Measurements from ENCODE around the gene ZYG11A. TPM values are rescaled to one million over a fixed set of nuclear protein-coding genes. Genes with fewer than 3 reads are reported as not detected.

Gene ZYG11A
- total RNA-seq, 2 experiments from 2014 or later = 0.11 to 0.16 TPM

DNA sequence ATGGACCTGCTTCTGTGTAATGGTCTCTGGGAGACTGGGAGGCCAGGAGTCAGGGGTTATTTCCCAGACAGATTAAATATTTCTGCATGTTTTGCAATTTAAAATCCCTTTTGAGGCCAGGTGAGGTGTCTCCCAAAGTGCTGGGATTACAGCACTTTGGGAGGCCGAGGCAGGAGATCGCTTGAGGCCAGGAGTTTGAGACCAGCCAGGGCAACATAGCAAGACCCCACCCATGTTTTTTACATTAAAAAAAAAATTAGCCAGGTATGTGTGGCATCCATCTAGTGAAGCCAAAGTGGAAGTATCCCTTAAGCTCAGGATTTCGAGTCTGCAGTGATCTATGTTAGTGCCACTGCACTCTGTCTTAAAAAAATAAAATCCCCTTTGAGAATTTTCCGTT lies 44.9 kb downstream of the ZYG11A start:
- H3K4me1 ChIP-seq (ENCODE audit: insufficient read depth, low read length) = no peaks in the 10 kb centered on the region
- H3K27me3 Mint-ChIP-seq = no peaks in the 10 kb centered on the region
- no peak overlapping the region for H3K4me3 ChIP-seq (ENCODE audit: low read length)
- POLR2A ChIA-PET = no interaction called here
- H3K27me3 ChIP-seq (ENCODE audit: control insufficient read depth in 1 of 2, insufficient read depth in 2 of 2, low read length in 2 of 2) = no peaks in the 10 kb centered on the region
- H3K27ac Mint-ChIP-seq = no peak overlapping the region
- no peaks in the 10 kb centered on the region for H3K4me1 Mint-ChIP-seq (ENCODE audit: low read depth)
- ATAC-seq (ENCODE audit: poor library complexity) (no peak), DNase-seq (no peak)
- CTCF ChIA-PET = no interaction called here
- no peak overlapping the region for H3K4me3 Mint-ChIP-seq
- no peaks in the 10 kb centered on the region for H3K36me3 Mint-ChIP-seq (ENCODE audit: low read depth)
- TF ChIP-seq, protein P1, sequence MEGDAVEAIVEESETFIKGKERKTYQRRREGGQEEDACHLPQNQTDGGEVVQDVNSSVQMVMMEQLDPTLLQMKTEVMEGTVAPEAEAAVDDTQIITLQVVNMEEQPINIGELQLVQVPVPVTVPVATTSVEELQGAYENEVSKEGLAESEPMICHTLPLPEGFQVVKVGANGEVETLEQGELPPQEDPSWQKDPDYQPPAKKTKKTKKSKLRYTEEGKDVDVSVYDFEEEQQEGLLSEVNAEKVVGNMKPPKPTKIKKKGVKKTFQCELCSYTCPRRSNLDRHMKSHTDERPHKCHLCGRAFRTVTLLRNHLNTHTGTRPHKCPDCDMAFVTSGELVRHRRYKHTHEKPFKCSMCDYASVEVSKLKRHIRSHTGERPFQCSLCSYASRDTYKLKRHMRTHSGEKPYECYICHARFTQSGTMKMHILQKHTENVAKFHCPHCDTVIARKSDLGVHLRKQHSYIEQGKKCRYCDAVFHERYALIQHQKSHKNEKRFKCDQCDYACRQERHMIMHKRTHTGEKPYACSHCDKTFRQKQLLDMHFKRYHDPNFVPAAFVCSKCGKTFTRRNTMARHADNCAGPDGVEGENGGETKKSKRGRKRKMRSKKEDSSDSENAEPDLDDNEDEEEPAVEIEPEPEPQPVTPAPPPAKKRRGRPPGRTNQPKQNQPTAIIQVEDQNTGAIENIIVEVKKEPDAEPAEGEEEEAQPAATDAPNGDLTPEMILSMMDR (IDR thresholded peaks at IDR 0.05) = no peak
- intact Hi-C loops (cut with DNase I, micrococcal nuclease) = no loop called here
- no peaks in the 10 kb centered on the region for H3K9me3 ChIP-seq (ENCODE audit: control insufficient read depth in 1 of 2, insufficient read depth in 1 of 2, low read length in 2 of 2)
- no peaks in the 10 kb centered on the region for H3K36me3 ChIP-seq (ENCODE audit: insufficient read depth, low read length)
- H3K27ac ChIP-seq (ENCODE audit: low read depth in 1 of 2, low read length in 2 of 2) = no peak overlapping the region
- no peaks in the 10 kb centered on the region for H3K9me3 Mint-ChIP-seq

DNA sequence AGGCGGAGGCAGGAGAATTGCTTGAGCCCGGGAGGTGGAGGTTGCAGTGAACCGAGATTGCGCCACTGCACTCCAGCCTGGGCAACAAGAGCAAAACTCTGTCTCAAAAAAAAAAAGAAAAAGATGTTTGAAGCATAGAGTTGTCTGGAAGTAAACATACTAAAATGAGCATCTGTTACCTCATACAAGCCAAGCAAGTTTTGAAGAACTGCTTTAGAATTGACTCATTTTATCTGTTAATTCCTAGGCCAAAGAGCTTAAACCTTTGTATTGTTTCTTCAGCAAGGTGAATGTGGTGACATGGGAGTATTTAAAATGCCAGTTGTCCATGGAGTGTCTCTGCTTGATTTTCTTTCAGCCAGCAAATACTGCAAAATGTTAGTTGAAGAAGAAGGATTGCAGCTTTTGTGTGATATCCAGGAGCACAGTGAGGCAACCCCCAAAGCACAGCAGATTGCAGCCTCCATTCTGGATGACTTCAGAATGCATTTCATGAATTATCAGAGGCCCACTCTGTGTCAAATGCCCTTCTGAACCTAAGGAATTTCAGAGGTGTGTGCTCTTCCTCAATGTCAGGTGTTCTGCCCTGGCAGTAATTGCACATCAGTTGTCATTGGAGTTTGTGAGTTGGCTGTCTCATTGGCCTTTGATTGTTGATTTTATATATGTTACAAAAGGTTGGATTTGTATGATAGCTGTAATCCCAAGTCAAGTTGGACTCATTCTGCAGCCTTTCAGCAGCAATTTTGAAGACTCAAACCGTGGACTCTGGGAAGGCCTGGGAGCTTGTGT lies 50.1 kb downstream of the ZYG11A start:
- Histone ChIP-seq H3K36me3 (ENCODE audit: insufficient read depth, low read length) (peaks cover 6% of the 10 kb centered on the region), H3K4me1 (ENCODE audit: insufficient read depth, low read length) (no peaks in the 10 kb centered on the region), H3K27me3 (ENCODE audit: control insufficient read depth in 1 of 2, insufficient read depth in 2 of 2, low read length in 2 of 2) (no peaks in the 10 kb centered on the region), H3K4me3 (ENCODE audit: low read length) (no peak overlapping the region), H3K27ac (ENCODE audit: low read depth in 1 of 2, low read length in 2 of 2) (no peak overlapping the region), H3K9me3 (ENCODE audit: control insufficient read depth in 1 of 2, insufficient read depth in 1 of 2, low read length in 2 of 2) (no peaks in the 10 kb centered on the region)
- no peak for ATAC-seq (ENCODE audit: poor library complexity)
- no peak overlapping the region for H3K27ac Mint-ChIP-seq
- no peak overlapping the region for H3K4me3 Mint-ChIP-seq
- ChIA-PET CTCF (no interaction called here), POLR2A (no interaction called here)
- H3K27me3 Mint-ChIP-seq = no peaks in the 10 kb centered on the region
- peaks cover 26% of the 10 kb centered on the region for H3K36me3 Mint-ChIP-seq (ENCODE audit: low read depth)
- H3K9me3 Mint-ChIP-seq = no peaks in the 10 kb centered on the region
- no peak for DNase-seq
- H3K4me1 Mint-ChIP-seq (ENCODE audit: low read depth) = no peaks in the 10 kb centered on the region
- intact Hi-C loops (cut with DNase I, micrococcal nuclease) = no loop called here
- TF ChIP-seq, protein P1 (IDR thresholded peaks at IDR 0.05) = no peak

DNA sequence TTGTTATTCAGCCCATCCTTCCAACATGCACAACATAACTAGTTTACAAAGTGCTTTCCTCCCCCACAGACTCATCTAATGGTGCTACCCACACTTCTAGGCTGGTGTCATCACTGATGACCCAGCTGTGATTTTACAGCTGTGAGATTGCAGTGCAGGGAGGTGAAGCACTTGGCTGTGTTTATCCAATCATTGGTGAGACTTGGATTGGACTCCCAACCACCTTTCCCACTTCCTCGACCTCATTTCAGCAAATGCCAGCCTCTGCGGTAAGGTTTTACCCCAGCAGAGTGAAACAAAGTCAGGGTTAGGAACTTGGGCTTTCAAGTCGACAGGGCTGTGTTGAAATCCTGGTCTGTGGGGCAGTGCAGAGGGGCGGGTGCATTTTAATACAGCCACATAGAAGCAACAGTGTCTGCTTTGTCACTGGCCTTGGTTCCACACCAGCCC lies 56.9 kb downstream of the ZYG11A start:
- Histone ChIP-seq H3K9me3 (ENCODE audit: control insufficient read depth in 1 of 2, insufficient read depth in 1 of 2, low read length in 2 of 2) (no peaks in the 10 kb centered on the region), H3K4me3 (ENCODE audit: low read length) (no peak overlapping the region), H3K36me3 (ENCODE audit: insufficient read depth, low read length) (peaks cover 8% of the 10 kb centered on the region), H3K27ac (ENCODE audit: low read depth in 1 of 2, low read length in 2 of 2) (no peak overlapping the region), H3K4me1 (ENCODE audit: insufficient read depth, low read length) (no peaks in the 10 kb centered on the region), H3K27me3 (ENCODE audit: control insufficient read depth in 1 of 2, insufficient read depth in 2 of 2, low read length in 2 of 2) (no peaks in the 10 kb centered on the region)
- ChIA-PET POLR2A (no interaction called here), CTCF (interaction anchor here (0.6 kb wide), 1 partner anchor 10 kb away, joined by 4 read pairs; no protein-coding TSS in a partner anchor)
- peaks cover 31% of the 10 kb centered on the region for H3K36me3 Mint-ChIP-seq (ENCODE audit: low read depth)
- TF ChIP-seq, protein P1 (IDR thresholded peaks at IDR 0.05) = no peak
- ATAC-seq (ENCODE audit: poor library complexity) (no peak), DNase-seq (no peak)
- H3K27me3 Mint-ChIP-seq = no peaks in the 10 kb centered on the region
- intact Hi-C loops (cut with DNase I, micrococcal nuclease) = no loop called here
- H3K9me3 Mint-ChIP-seq = no peaks in the 10 kb centered on the region
- no peak overlapping the region for H3K4me3 Mint-ChIP-seq
- H3K4me1 Mint-ChIP-seq (ENCODE audit: low read depth) = no peaks in the 10 kb centered on the region
- no peak overlapping the region for H3K27ac Mint-ChIP-seq
